ENCODE results near the gene CATSPERE.
"Not testable (repeated sequence)": the region's sequence is repeated elsewhere in the genome, so short reads cannot be mapped to it uniquely, and the experiment has no call there.

The CATSPERE gene

DNA sequence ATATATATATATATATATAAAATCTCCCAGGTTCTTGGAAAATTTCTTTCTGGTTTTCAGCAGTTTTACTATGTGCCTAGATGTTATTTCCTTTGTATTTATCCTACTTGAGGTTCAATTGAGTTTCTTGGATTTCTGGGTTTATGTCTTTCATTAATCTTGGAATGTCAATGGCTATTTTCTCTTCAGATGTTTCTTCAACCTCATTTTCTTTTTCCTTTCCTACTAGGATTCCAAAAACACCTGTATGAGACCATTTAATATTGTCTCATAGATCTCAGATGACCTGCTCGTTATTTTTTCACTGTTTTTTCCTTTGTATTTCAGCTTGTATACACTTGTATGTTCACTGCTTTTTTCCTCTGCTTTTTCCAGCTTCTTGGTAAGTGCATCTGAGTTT is 96.5 kb downstream of the CATSPERE start:
- TF ChIP-seq, protein P1, sequence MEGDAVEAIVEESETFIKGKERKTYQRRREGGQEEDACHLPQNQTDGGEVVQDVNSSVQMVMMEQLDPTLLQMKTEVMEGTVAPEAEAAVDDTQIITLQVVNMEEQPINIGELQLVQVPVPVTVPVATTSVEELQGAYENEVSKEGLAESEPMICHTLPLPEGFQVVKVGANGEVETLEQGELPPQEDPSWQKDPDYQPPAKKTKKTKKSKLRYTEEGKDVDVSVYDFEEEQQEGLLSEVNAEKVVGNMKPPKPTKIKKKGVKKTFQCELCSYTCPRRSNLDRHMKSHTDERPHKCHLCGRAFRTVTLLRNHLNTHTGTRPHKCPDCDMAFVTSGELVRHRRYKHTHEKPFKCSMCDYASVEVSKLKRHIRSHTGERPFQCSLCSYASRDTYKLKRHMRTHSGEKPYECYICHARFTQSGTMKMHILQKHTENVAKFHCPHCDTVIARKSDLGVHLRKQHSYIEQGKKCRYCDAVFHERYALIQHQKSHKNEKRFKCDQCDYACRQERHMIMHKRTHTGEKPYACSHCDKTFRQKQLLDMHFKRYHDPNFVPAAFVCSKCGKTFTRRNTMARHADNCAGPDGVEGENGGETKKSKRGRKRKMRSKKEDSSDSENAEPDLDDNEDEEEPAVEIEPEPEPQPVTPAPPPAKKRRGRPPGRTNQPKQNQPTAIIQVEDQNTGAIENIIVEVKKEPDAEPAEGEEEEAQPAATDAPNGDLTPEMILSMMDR (IDR thresholded peaks at IDR 0.05; ENCODE audit: low read depth, low read length) = no peak
- H3K9me3 ChIP-seq (ENCODE audit: severe bottlenecking) = peaks cover 11% of the 10 kb centered on the region
- DNase-seq = no peak
- H3K4me3 ChIP-seq (ENCODE audit: low read depth, low read length) = no peak overlapping the region
- no peaks in the 10 kb centered on the region for H3K27me3 ChIP-seq (ENCODE audit: insufficient read depth, low read depth, severe bottlenecking)
- H3K36me3 ChIP-seq = no peaks in the 10 kb centered on the region
- no peak overlapping the region for H3K27ac ChIP-seq

DNA sequence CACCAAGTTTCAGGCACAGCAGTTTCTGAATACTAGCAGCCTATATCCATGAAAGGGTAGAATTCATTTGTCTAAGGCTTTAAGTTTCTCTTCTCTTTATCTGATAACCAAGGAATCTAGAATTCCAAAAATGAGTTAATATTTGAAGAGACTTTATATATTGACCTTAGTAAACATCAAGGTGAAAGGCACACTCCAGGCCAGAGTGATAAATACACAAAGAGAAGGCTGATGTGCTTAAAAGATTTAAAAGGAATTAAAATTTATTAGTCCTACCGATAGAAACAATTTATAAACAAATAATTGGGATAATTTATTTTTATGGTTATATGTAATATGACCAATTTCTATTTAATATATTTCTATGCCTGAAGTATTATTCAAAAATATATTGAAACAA is 98.5 kb downstream of the CATSPERE start:
- H3K9me3 ChIP-seq (ENCODE audit: severe bottlenecking) = peaks cover 23% of the 10 kb centered on the region
- TF ChIP-seq, protein P1 (IDR thresholded peaks at IDR 0.05; ENCODE audit: low read depth, low read length) = no peak
- H3K27me3 ChIP-seq (ENCODE audit: insufficient read depth, low read depth, severe bottlenecking) = no peaks in the 10 kb centered on the region
- DNase-seq = no peak
- H3K27ac ChIP-seq = no peak overlapping the region
- H3K4me3 ChIP-seq (ENCODE audit: low read depth, low read length) = no peak overlapping the region
- H3K36me3 ChIP-seq = no peaks in the 10 kb centered on the region

DNA sequence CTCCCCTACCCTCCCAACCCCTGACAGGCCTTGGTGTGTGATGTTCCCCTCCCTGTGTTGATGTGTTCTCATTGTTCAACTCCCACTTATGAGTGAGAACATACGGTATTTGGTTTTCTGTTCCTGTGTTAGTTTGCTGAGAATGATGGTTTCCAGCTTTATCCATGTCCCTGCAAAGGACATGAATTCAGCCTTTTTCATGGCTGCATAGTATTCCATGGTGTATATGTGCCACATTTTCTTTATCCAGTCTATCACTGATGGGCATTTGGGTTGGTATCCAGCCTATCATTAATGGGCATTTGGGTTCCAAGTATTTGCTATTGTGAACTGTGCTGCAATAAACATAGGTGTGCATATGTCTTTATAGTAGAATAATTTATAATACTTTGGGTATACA is 101.8 kb downstream of the CATSPERE start:
- H3K9me3 ChIP-seq (ENCODE audit: severe bottlenecking) = peaks cover 12% of the 10 kb centered on the region
- not testable (repeated sequence) for H3K27ac ChIP-seq; DNase-seq; H3K4me3 ChIP-seq (ENCODE audit: low read depth, low read length); H3K27me3 ChIP-seq (ENCODE audit: insufficient read depth, low read depth, severe bottlenecking); H3K36me3 ChIP-seq

DNA sequence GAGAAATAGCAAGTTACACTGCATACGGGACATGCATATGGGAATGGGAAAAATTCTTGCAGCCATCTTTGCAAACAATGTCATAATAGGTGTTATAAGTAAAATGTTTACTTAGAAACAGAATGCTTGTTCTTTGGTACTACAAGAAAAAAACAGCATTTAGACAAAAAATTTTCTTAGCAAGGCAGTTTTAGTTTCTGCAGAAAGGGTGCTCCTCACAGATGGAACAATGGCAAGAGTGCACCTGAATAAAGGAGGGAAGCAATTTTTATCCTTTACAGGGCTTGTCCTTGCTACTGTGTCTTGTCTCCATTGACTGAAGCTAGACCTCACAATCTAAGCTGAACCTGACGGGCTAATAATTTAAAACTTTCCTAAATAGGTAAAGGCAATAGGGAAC is 112.7 kb downstream of the CATSPERE start:
- TF ChIP-seq, protein P1 (IDR thresholded peaks at IDR 0.05; ENCODE audit: low read depth, low read length) = no peak
- H3K4me3 ChIP-seq (ENCODE audit: low read depth, low read length) = no peak overlapping the region
- H3K27me3 ChIP-seq (ENCODE audit: insufficient read depth, low read depth, severe bottlenecking) = no peaks in the 10 kb centered on the region
- no peaks in the 10 kb centered on the region for H3K36me3 ChIP-seq
- H3K27ac ChIP-seq = no peak overlapping the region
- no peak for DNase-seq
- peaks cover 40% of the 10 kb centered on the region for H3K9me3 ChIP-seq (ENCODE audit: severe bottlenecking)

DNA sequence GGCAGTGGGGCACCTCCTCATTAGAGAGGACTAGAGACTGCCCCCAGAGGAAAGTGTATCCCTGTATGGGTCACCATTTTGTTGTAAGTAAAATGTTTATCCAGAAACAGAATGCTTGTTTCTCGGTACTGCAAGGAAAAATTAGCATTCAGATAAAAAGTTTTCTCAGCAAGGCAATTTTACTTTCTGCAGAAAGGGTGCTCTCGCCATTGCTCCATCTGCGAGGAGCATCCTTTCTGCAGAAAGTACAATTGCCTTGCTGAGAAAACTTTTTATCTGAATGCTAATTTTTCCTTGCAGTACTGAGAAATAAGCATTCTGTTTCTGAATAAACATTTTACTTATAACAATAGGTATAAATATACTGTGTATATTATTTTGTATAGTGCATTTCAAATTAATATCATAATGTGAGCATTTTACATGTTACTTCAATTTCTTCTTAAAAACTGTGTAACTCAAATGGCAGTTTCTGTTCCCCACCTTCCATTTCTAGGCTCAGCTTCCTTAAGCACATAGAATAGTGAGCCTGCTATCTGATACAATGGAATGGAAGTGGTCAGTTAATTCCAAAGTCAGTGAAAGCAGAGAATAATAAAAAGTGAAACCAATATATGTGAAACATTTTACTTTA is 115.3 kb downstream of the CATSPERE start:
- Histone ChIP-seq H3K4me3 (ENCODE audit: low read depth, low read length) (no peak overlapping the region), H3K27me3 (ENCODE audit: insufficient read depth, low read depth, severe bottlenecking) (no peaks in the 10 kb centered on the region), H3K36me3 (no peaks in the 10 kb centered on the region), H3K9me3 (ENCODE audit: severe bottlenecking) (peaks cover 40% of the 10 kb centered on the region), H3K27ac (no peak overlapping the region)
- TF ChIP-seq, protein P1 (IDR thresholded peaks at IDR 0.05; ENCODE audit: low read depth, low read length) = no peak
- DNase-seq = no peak

DNA sequence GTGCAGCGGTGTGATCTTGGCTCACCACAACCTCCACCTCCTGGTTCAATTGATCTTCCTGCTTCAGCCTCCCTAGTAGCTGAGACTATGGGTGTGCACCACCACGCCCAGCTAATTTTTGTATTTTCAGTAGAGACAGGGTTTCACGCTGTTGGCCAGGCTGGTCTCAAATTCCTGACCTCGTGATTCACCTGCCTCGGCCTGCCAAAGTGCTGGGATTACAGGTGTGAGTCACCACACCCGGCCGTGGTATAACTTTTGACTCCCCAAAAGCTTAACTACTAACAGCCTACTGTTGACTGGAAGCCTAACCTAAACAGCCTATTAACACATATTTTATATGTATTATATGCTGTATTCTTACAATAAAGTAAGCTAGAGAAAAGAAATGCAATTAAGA is 117.1 kb downstream of the CATSPERE start:
- H3K36me3 ChIP-seq = not testable (repeated sequence)

DNA sequence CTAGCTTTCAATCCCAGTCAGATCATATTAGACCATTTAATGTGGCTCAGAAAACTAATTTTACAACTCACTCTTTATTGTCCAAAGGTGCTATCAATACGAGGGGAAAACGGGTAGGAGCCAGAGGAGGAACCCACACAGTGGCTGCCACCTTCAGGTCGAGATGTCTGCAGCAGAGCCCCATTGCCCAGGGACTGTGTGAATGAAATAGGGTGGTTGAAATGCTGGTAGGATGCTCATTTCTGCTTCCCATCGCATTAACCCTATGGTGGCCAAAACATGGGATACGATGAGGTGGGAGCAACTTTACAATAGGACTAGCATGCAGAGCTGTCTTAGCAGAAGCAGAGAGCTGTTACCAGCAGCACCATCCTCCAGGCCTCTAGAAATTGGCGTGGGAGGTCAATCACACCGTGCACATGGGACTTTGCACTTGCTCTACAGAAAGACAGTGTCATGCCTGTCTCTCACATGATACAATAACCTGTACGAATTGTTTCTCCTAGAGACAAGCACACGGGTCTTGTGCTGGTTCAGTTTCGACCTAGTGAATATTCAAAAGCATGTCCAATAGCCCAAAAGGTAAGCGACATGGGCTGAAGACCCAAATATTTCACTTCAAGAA is 122.4 kb downstream of the CATSPERE start:
- no peak overlapping the region for H3K27ac ChIP-seq

More for the DNA sequence above, 117.1 kb downstream of the CATSPERE start:
- DNase-seq; H3K4me3 ChIP-seq (ENCODE audit: low read depth, low read length); H3K27me3 ChIP-seq (ENCODE audit: insufficient read depth, low read depth, severe bottlenecking); H3K27ac ChIP-seq: not testable (repeated sequence)
- peaks cover 37% of the 10 kb centered on the region for H3K9me3 ChIP-seq (ENCODE audit: severe bottlenecking)

More for the DNA sequence above, 122.4 kb downstream of the CATSPERE start:
- Histone ChIP-seq H3K4me3 (ENCODE audit: low read depth, low read length) (no peak overlapping the region), H3K9me3 (ENCODE audit: severe bottlenecking) (no peaks in the 10 kb centered on the region), H3K27me3 (ENCODE audit: insufficient read depth, low read depth, severe bottlenecking) (no peaks in the 10 kb centered on the region), H3K36me3 (no peaks in the 10 kb centered on the region)
- no peak for DNase-seq
- TF ChIP-seq, protein P1 (IDR thresholded peaks at IDR 0.05; ENCODE audit: low read depth, low read length) = no peak

All from WERI-Rb-1 (cell line).